ENCODE results near the gene PSMC3IP. TPM values are rescaled to one million over a fixed set of nuclear protein-coding genes. Genes with fewer than 3 reads are reported as not detected.
"Not testable (repeated sequence)": the region's sequence is repeated elsewhere in the genome, so short reads cannot be mapped to it uniquely, and the experiment has no call there.

PSMC3IP gene
- polyA plus RNA-seq, 1 donor from 2014 or later = 2.9 TPM

DNA sequence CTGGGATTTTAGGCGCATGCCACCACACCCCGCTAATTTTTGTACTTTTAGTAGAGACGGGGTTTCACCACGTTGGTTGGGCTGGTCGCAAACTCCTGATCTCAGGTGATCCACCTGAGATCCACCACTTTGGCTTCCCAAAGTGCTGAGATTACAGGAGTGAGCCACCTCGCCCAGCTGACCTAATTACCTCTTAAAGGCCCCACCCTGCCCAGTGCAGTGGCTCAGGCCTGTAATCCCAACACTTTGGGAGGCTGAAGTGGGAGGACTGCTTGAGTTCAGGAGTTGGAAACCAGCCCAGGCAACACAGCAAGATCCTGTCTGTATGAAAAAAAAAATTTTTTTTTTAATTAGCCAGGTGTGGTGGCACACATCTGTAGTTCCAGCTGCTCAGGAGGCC lies 18.5 kb downstream of the PSMC3IP start:
- peaks cover 23 to 28% (median 23%) of the 10 kb centered on the region in 3 donors for H3K4me1 Mint-ChIP-seq
- no peaks in the 10 kb centered on the region for H3K27me3 Mint-ChIP-seq
- peak overlapping the region in 1 of 4 donors; percentile 87 for H3K4me3 Mint-ChIP-seq
- H3K9me3 Mint-ChIP-seq = no peaks in the 10 kb centered on the region
- peaks cover 2% of the 10 kb centered on the region for H3K36me3 Mint-ChIP-seq
- peak overlapping the region in 1 of 3 donors; percentile 94 for H3K27ac Mint-ChIP-seq

DNA sequence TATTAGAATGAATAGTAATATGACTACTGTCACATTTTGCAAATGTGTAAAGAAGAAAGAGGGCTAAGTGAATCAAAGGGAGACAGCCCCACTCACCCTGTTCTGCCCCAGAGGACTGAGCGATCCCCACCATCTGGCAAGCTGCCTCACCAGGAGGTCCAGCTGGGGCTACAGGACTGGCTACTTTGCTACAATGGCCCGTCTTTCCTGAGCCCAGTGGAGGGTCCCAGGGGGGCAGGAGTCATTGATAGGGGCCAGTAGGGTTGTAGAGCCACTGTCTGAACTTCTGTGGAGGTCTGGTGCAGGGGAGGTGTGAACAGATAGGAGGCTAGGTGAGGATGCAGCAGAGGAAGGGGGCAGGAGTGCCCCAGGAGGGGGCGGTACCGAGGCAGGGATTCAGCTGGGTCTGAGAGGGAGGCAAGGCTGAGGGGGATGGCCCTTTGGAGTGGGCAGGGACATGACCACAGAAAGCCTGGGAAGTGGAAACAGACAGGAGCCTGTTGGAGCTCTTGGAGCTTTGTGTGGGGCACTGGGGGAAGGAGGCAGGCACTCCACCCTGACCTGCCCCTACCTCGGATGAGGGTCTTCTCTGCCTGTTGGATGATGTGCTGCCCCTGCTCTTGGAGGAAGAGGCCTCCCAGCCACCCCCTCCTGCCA lies 21.4 kb downstream of the PSMC3IP start:
- not testable (repeated sequence) for H3K27me3 Mint-ChIP-seq, H3K36me3 Mint-ChIP-seq, H3K9me3 Mint-ChIP-seq
- peaks cover 10 to 15% (median 14%) of the 10 kb centered on the region in 3 donors for H3K4me1 Mint-ChIP-seq
- peak overlapping the region in 3 of 4 donors; percentile 55 to 89 (median 75) for H3K4me3 Mint-ChIP-seq
- peak overlapping the region in 2 of 3 donors; percentile 96 to 98 for H3K27ac Mint-ChIP-seq

DNA sequence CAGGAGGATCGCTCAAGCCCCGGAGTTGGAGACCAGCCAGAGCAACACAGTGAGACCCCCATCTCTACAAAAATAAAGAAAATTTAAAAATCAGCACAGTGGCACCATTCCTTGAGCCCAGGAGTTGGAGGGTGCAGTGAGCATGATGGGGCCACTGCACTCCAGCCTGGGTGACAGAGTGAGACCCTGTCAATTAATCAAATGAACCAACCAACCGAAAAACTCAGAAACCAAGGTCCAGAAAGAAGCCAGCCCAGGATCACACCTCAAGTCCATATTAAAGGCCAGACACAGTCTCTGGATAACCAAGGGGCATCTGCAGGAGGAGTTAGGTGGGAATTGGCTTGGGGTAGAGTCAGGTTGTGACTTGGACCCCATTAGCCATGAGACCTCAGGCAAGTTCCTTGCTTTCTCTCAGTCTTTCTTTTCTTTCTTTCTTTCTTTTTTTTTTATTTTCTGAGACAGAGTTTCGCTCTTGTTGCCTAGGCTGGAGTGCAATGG lies 22.4 kb downstream of the PSMC3IP start:
- Mint-ChIP-seq H3K27ac (peak overlapping the region; percentile 96 to 98 (median 96)), H3K4me1 (peaks cover 10 to 17% (median 16%) of the 10 kb centered on the region in 3 donors), H3K36me3 (peaks cover 2% of the 10 kb centered on the region), H3K4me3 (peak overlapping the region; percentile 89 to 98 (median 94)), H3K27me3 (no peaks in the 10 kb centered on the region), H3K9me3 (no peaks in the 10 kb centered on the region)

DNA sequence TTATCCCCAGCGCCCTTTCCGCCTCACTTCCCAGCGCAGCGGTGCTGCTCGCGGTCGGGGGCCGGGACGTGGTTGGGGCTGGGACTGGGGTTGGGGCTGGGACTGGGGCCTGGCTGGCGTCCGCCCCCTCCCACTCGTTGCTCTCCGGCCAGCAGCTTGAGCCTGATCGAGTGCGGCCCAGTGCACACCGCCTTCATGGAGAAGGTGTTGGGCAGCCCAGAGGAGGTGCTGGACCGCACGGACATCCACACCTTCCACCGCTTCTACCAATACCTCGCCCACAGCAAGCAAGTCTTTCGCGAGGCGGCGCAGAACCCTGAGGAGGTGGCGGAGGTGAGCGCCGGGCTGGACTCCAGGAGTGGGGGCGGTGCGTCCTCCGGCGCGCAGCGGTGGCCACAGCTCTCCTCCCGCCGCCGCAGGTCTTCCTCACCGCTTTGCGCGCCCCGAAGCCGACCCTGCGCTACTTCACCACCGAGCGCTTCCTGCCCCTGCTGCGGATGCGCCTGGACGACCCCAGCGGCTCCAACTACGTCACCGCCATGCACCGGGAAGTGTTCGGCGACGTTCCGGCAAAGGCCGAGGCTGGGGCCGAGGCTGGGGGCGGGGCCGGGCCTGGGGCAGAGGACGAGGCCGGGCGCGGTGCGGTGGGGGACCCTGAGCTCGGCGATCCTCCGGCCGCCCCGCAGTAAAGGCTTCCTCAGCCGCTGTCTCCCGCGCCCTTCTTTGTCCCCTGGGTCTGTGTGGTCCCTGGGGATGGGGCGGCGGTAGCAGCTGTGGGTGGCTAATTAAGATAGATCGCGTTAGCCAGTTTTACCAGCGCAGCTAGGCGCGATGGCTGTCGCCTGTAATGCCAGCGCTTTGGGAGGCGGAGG lies 23.0 kb downstream of the PSMC3IP start:
- H3K27me3 Mint-ChIP-seq = no peaks in the 10 kb centered on the region
- peaks cover 2% of the 10 kb centered on the region for H3K36me3 Mint-ChIP-seq
- H3K4me3 Mint-ChIP-seq = peak overlapping the region; percentile 89 to 98 (median 94)
- H3K4me1 Mint-ChIP-seq = peaks cover 7 to 17% (median 16%) of the 10 kb centered on the region in 3 donors
- H3K9me3 Mint-ChIP-seq = no peaks in the 10 kb centered on the region
- peak overlapping the region; percentile 96 to 98 (median 96) for H3K27ac Mint-ChIP-seq

DNA sequence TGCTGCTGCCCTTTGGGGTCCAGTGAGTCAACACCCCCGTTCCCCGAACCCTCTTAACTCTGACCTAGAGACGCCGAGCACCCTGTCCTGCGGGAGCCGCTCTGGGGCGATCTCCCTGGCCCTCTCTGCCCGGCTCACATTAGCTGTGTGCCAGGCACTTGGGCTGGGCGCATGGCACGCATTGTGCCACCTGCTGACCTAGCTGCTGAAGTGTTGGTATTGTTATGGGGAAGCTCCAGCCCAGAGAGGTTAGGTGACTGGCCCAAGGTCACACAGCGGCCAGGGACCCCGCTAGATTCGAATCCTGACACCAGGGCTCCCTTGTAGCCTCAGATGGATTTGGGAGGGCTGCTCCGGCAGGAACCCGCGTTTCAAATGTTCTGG lies 23.7 kb downstream of the PSMC3IP start:
- H3K9me3 Mint-ChIP-seq = no peaks in the 10 kb centered on the region
- no peaks in the 10 kb centered on the region for H3K27me3 Mint-ChIP-seq
- H3K4me1 Mint-ChIP-seq = peaks cover 12 to 17% (median 17%) of the 10 kb centered on the region in 3 donors
- peaks cover 2% of the 10 kb centered on the region for H3K36me3 Mint-ChIP-seq
- H3K27ac Mint-ChIP-seq = peak overlapping the region; percentile 96 to 98 (median 96)
- peak overlapping the region; percentile 89 to 98 (median 94) for H3K4me3 Mint-ChIP-seq

DNA sequence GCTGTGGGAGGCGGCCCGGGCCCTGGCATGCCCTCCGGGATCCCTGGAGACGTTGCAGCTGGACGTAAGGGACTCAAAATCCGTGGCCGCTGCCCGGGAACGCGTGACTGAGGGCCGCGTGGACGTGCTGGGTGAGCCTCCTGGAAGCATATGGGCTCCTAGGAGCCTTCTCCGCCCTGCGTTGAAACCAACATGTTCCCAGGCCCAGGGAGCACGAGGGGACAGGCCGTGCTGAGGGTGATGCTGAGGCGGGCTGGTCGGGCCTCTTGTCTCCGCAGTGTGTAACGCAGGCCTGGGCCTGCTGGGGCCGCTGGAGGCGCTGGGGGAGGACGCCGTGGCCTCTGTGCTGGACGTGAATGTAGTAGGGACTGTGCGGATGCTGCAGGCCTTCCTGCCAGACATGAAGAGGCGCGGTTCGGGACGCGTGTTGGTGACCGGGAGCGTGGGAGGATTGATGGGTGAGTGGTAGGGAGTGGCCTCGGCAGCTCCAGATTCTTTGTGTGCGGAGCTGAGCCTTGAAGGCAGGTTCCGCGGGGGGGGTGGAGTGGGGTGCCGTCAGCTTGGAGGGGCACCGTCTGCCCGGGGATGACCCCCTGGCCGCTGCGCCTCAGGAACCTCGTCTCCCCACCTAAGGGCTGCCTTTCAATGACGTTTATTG lies 24.2 kb downstream of the PSMC3IP start:
- peaks cover 15 to 19% (median 17%) of the 10 kb centered on the region in 3 donors for H3K4me1 Mint-ChIP-seq

GRCh38 chr17:42552736-42553135 lies 24.8 kb downstream of the PSMC3IP start, which contains the start of gene HSD17B1:
Gene HSD17B1, plus strand, starts transcription at chr17:42552923. Its CDS starts 11 bp downstream, at chr17:42552934.
- H3K36me3 Mint-ChIP-seq, H3K9me3 Mint-ChIP-seq, H3K27me3 Mint-ChIP-seq: not testable (repeated sequence)
- Mint-ChIP-seq H3K4me1 (peaks cover 15 to 19% (median 18%) of the 10 kb centered on the region in 3 donors), H3K4me3 (peak within 1 kb of the TSS; percentile 89 to 98 (median 94)), H3K27ac (peak within 1 kb of the TSS; percentile 74 to 96 (median 96))

More for the DNA sequence above, 24.2 kb downstream of the PSMC3IP start:
- Mint-ChIP-seq H3K4me3 (peak overlapping the region; percentile 89 to 98 (median 94)), H3K36me3 (peaks cover 2% of the 10 kb centered on the region), H3K9me3 (no peaks in the 10 kb centered on the region), H3K27me3 (no peaks in the 10 kb centered on the region), H3K27ac (peak overlapping the region; percentile 74 to 96 (median 96))

GRCh38 chr17:42548993-42549755 lies 28.4 kb downstream of the PSMC3IP start:
- Mint-ChIP-seq H3K4me3 (peak overlapping the region; percentile 57 to 83 (median 73)), H3K36me3 (no peaks in the 10 kb centered on the region), H3K9me3 (no peaks in the 10 kb centered on the region), H3K27me3 (no peaks in the 10 kb centered on the region), H3K4me1 (peaks cover 7 to 12% (median 9%) of the 10 kb centered on the region in 3 donors), H3K27ac (peak overlapping the region in 1 of 3 donors; percentile 87)

- Mint-ChIP-seq H3K27ac (peak overlapping the region in 2 of 3 donors; percentile 32 to 87), H3K4me1 (peaks cover 7 to 9% (median 7%) of the 10 kb centered on the region in 3 donors), H3K27me3 (no peaks in the 10 kb centered on the region), H3K36me3 (no peaks in the 10 kb centered on the region), H3K4me3 (peak overlapping the region; percentile 57 to 83 (median 73)), H3K9me3 (no peaks in the 10 kb centered on the region)
These were observed 29.3 kb downstream of the PSMC3IP start for GRCh38 chr17:42548070-42548837.

- Mint-ChIP-seq H3K4me1 (peaks cover 7 to 9% (median 7%) of the 10 kb centered on the region in 3 donors), H3K36me3 (no peaks in the 10 kb centered on the region), H3K27me3 (no peaks in the 10 kb centered on the region), H3K27ac (no peak overlapping the region), H3K9me3 (no peaks in the 10 kb centered on the region), H3K4me3 (peak overlapping the region in 1 of 4 donors; percentile 83)
These were observed 29.8 kb downstream of the PSMC3IP start for GRCh38 chr17:42547698-42548069.

DNA sequence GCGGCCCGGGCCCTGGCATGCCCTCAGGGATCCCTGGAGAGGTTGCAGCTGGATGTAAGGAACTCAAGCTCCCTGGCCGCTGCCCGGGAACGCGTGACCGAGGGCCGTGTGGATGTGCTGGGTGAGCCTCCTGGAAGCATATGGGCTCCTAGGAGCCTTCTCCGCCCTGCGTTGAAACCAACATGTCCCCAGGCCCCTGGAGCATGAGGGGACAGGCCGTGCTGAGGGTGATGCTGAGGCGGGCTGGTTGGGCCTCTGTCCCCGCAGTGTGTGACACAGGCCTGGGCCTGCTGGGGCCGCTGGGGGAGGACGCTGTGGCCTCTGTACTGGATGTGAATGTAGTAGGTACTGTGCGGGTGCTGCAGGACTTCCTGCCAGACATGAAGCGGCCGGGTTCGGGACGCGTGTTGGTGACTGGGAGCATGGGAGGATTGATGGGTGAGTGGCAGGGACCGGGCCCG lies 30.5 kb downstream of the PSMC3IP start:
- H3K4me1 Mint-ChIP-seq = peaks cover 5 to 9% (median 7%) of the 10 kb centered on the region in 3 donors
- H3K27me3 Mint-ChIP-seq = no peaks in the 10 kb centered on the region
- H3K9me3 Mint-ChIP-seq = no peaks in the 10 kb centered on the region
- H3K27ac Mint-ChIP-seq = no peak overlapping the region
- H3K36me3 Mint-ChIP-seq = no peaks in the 10 kb centered on the region
- H3K4me3 Mint-ChIP-seq = peak overlapping the region in 2 of 4 donors; percentile 74 to 83

GRCh38 chr17:42545755-42546505 lies 31.6 kb downstream of the PSMC3IP start:
- not testable (repeated sequence) for H3K9me3 Mint-ChIP-seq, H3K36me3 Mint-ChIP-seq, H3K27ac Mint-ChIP-seq, H3K27me3 Mint-ChIP-seq, H3K4me1 Mint-ChIP-seq, H3K4me3 Mint-ChIP-seq

GRCh38 chr17:42544874-42545283 lies 32.6 kb downstream of the PSMC3IP start:
- H3K36me3 Mint-ChIP-seq = no peaks in the 10 kb centered on the region
- peak overlapping the region in 1 of 3 donors; percentile 14 for H3K27ac Mint-ChIP-seq
- no peaks in the 10 kb centered on the region for H3K9me3 Mint-ChIP-seq
- H3K27me3 Mint-ChIP-seq = no peaks in the 10 kb centered on the region
- H3K4me1 Mint-ChIP-seq = peaks cover 4 to 9% (median 4%) of the 10 kb centered on the region in 3 donors
- peak overlapping the region in 1 of 4 donors; percentile 12 for H3K4me3 Mint-ChIP-seq
